CD4-positive, alpha-beta memory T cell (primary cell): ENCODE measurements around the gene TBCD. TPM values are rescaled to one million over a fixed set of nuclear protein-coding genes. Genes with fewer than 3 reads are reported as not detected.

Source experiments
- CTCF ChIA-PET: fragments of 350-600 bp; sonication (Branson Sonifier 250); formaldehyde crosslinking; loops from one replicate; lab custom pipeline; 2021; ENCODE audit warnings: inconsistent platforms; ENCODE audit not compliant: partially characterized antibody; lab: Charles Lee
- POLR2A ChIA-PET: fragments of 350-600 bp; sonication (Branson Sonifier 250); formaldehyde crosslinking; loops from one replicate; lab custom pipeline; 2021; ENCODE audit not compliant: partially characterized antibody; lab: Charles Lee
- DNase-seq, 5 donors: peaks; one replicate each; pipeline versions ENCODE4 v3.0.0 to v3.0.0-alpha.2; 2020 to 2022; ENCODE audit warnings: mixed read lengths in 1 of 5
- H3K27ac ChIP-seq: one replicate; pipeline ENCODE4 v1.7.0; 2013; ENCODE audit warnings: low read depth, low read length
- H3K27me3 ChIP-seq: 2 replicates; pipeline ENCODE4 v1.7.0; 2013; ENCODE audit warnings: mild to moderate bottlenecking, low read length, moderate library complexity; ENCODE audit not compliant: insufficient read depth
- H3K36me3 ChIP-seq: 2 replicates; pipeline ENCODE4 v1.7.0; 2013; ENCODE audit warnings: mild to moderate bottlenecking, low read length, moderate library complexity; ENCODE audit not compliant: insufficient read depth
- H3K4me1 ChIP-seq: 2 replicates; pipeline ENCODE4 v1.7.0; 2013; ENCODE audit warnings: mild to moderate bottlenecking, low read length, moderate library complexity; ENCODE audit not compliant: insufficient read depth
- H3K4me3 ChIP-seq, 2 donors: one replicate each; pipeline ENCODE4 v1.7.0; 2013; ENCODE audit warnings: low read length in 2 of 2, mild to moderate bottlenecking in 1 of 2
- H3K9me3 ChIP-seq, 2 donors: one replicate each; pipeline ENCODE4 v1.7.0; 2013; ENCODE audit warnings: low read length in 2 of 2, control low read depth in 1 of 2; ENCODE audit not compliant: control insufficient read depth in 1 of 2
- H3K27ac Mint-ChIP-seq, 7 donors: one replicate each; pipeline ENCODE4 v1.8.0; 2020 to 2021; ENCODE audit warnings: mixed read lengths in 7 of 7, mild to moderate bottlenecking in 6 of 7, inconsistent platforms in 3 of 7, moderate library complexity in 3 of 7
- H3K27me3 Mint-ChIP-seq, 2 donors: one replicate each; pipeline ENCODE4 v1.8.0; 2020 to 2021; ENCODE audit warnings: mixed read lengths in 2 of 2
- H3K36me3 Mint-ChIP-seq, 2 donors: one replicate each; pipeline ENCODE4 v1.8.0; 2020 to 2021; ENCODE audit warnings: mixed read lengths in 2 of 2, inconsistent platforms in 1 of 2, mild to moderate bottlenecking in 1 of 2
- H3K4me1 Mint-ChIP-seq, 4 donors: one replicate each; pipeline ENCODE4 v1.8.0; 2020 to 2021; ENCODE audit warnings: mixed read lengths in 4 of 4, mild to moderate bottlenecking in 1 of 4
- H3K4me3 Mint-ChIP-seq, 8 donors: one replicate each; pipeline ENCODE4 v1.8.0; 2020 to 2021; ENCODE audit warnings: mixed read lengths in 8 of 8, mild to moderate bottlenecking in 7 of 8, moderate library complexity in 6 of 8, inconsistent platforms in 3 of 8
- H3K9me3 Mint-ChIP-seq, 8 donors: one replicate each; pipeline ENCODE4 v1.8.0; 2020 to 2021; ENCODE audit warnings: mixed read lengths in 8 of 8, mild to moderate bottlenecking in 5 of 8, inconsistent platforms in 3 of 8, moderate library complexity in 1 of 8
- intact Hi-C: fragments of 100-400 bp; cut with micrococcal nuclease; formaldehyde crosslinking; loops from one replicate; pipeline ENCODE4 v1.15.1; 2023
- polyA plus RNA-seq, 2 donors: library from polyadenylated mRNA; unstranded; fragments of 300-500 nt; fragmentation: Illumina TruSeq; gene quantifications; one replicate each; pipeline ENCODE4 v1.2.3, GENCODE V29; 2021
- total RNA-seq, 2 experiments: library from RNA; stranded (reverse); gene quantifications; one replicate each; pipeline ENCODE4 v1.2.3, GENCODE V29; 2021

TBCD gene
- total and polyA plus RNA-seq, 4 experiments from 2014 or later = 102 to 263 (median 192) TPM

DNA sequence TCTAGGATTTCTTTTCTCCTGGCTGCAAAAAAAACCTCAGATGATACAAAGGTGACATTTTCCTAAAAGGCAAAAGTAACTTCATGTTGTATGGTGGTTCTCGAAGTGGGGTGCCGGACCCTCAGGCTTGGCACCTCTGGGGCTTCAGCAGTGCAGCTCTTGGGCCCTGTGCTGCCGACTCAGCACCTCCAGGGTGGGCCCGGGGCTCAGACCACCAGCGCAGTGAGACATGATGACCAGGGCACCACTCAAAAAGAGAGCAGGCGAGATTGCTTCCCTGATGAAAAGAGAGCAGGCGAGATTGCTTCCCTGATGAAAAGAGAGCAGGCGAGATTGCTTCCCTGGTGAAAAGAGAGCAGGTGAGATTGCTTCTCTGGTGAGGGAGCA, 186.6 kb downstream of the TBCD start:
- Mint-ChIP-seq H3K4me3 (no peak overlapping the region), H3K27me3 (no peaks in the 10 kb centered on the region), H3K36me3 (peaks cover 57 to 65% of the 10 kb centered on the region in 2 donors), H3K4me1 (peaks cover 0 to 3% (median 0%) of the 10 kb centered on the region in 4 donors), H3K9me3 (peaks cover 0 to 9% (median under 1%) of the 10 kb centered on the region in 8 donors), H3K27ac (no peak overlapping the region)
- ChIA-PET POLR2A (no interaction called here), CTCF (no interaction called here)
- Histone ChIP-seq H3K4me3 (no peak overlapping the region), H3K9me3 (no peaks in the 10 kb centered on the region), H3K4me1 (no peaks in the 10 kb centered on the region), H3K27ac (no peak overlapping the region), H3K36me3 (peaks cover 54% of the 10 kb centered on the region), H3K27me3 (no peaks in the 10 kb centered on the region)
- DNase-seq = no peak
- intact Hi-C loops = no loop called here

DNA sequence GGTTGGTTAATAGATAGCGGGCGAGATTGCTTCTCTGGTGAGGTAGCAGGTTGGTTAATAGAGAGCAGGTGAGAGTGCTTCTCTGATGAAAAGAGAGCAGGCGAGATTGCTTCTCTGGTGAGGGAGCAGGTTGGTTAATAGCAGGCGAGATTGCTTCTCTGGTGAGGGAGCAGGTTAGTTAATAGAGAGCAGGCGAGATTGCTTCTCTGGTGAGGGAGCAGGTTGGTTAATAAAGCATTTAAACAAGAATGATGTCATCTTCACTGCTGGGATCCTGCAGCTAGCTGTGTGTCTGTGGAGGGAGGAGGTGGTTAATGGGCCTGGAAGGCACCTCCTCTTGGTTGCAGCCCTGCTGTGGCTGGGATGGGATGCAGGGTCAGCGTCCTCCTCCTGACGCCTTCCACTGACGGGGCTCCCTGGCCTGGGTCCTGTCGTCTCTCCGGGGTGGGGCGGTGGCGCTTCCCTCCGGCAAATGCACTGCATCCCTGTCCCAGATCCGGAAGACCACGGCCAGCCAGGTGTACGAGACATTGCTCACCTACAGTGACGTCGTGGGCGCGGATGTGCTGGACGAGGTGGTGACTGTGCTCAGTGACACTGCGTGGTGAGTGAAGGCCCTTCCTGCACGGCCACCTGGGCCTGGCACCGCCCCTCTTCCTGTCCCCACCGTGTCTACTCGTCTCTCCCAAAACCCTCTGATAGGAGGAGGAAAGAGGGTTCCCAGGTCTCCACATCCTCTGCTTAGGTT, 187.2 kb downstream of the TBCD start:
- H3K27ac ChIP-seq = no peak overlapping the region
- intact Hi-C loops = no loop called here
- Mint-ChIP-seq H3K27me3 (no peaks in the 10 kb centered on the region), H3K4me3 (no peak overlapping the region), H3K36me3 (peaks cover 63 to 70% of the 10 kb centered on the region in 2 donors), H3K9me3 (peaks cover 0 to 14% (median 5%) of the 10 kb centered on the region in 8 donors), H3K4me1 (peaks cover 0 to 3% (median 0%) of the 10 kb centered on the region in 4 donors), H3K27ac (peak overlapping the region in 4 of 7 donors; percentile 3 to 31 (median 21))
- no peaks in the 10 kb centered on the region for H3K4me1 ChIP-seq
- no peaks in the 10 kb centered on the region for H3K9me3 ChIP-seq
- peaks cover 56% of the 10 kb centered on the region for H3K36me3 ChIP-seq
- POLR2A ChIA-PET = no interaction called here
- no peak overlapping the region for H3K4me3 ChIP-seq
- CTCF ChIA-PET = no interaction called here
- H3K27me3 ChIP-seq = no peaks in the 10 kb centered on the region
- DNase-seq = no peak

DNA sequence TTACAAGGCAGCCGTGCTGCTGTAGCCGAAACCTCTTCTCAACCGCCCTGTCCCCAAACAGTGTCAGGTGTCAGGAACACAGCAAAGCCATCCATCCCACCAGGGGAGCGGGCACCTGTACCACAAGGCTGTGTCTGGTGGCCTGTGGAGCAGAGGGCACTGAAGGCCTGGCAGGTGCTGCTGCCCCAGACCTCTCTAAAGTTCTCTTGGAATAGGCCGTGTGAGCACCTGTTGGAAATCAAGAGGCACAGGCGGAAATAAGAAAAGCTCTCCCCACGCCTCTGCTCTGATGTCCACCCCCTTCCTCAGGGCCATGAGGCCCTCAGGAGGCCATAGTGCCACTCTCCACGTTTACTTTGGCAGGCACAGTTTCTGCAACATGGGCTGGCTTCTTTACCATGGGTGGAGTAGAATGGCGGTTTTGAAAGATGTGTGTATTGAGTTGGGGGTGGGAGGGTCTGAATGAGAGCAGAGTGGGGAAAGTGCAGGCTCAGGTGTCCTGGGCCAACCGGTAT, 187.8 kb downstream of the TBCD start:
- Histone ChIP-seq H3K9me3 (peaks cover 0 to 6% of the 10 kb centered on the region in 2 donors), H3K27ac (no peak overlapping the region), H3K27me3 (no peaks in the 10 kb centered on the region), H3K4me1 (no peaks in the 10 kb centered on the region), H3K4me3 (no peak overlapping the region), H3K36me3 (peaks cover 61% of the 10 kb centered on the region)
- intact Hi-C loops = no loop called here
- Mint-ChIP-seq H3K4me3 (no peak overlapping the region), H3K36me3 (peaks cover 69 to 77% of the 10 kb centered on the region in 2 donors), H3K4me1 (peaks cover 0 to 3% (median 0%) of the 10 kb centered on the region in 4 donors), H3K27me3 (no peaks in the 10 kb centered on the region), H3K9me3 (peaks cover 0 to 20% (median 11%) of the 10 kb centered on the region in 8 donors), H3K27ac (peak overlapping the region in 1 of 7 donors; percentile 30)
- CTCF ChIA-PET = no interaction called here
- DNase-seq = no peak
- POLR2A ChIA-PET = no interaction called here

DNA sequence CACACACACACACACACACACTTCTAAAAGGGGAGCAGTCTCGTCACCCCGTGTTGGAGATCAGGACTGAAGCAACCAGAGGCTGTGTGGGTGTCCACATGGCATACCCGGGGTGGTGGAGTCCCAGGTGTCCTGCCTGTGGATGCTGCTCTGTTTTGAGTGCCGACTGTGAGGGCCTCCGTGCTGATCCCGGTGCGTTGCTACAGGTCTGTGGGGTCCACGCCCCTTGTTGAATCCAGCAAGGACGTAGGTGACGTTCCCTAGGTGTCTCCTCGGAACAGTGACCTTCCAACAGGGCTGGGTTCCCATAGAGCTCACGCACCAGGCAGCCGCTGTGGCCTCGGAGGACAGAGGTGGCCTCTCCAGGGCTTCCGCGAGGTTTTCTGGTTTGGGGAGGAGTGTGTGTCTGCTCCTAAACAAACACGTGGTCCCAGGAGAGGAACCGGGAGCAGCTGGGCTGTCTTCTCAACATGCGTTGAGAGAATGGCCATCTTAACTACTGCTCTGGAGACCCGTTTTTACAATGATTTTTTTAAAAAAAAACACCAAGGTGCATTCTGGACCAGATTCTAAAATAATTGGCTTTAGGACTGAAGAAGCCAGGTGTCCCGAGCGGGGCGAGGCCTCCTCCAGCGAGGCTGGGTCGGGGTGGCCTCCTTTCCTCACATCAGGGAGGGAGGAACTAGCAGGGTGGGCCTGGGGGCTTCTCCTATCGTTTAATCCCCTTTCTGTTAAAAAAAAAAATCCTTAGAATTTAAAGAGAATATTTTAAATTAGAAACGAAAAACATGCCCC, 188.6 kb downstream of the TBCD start:
- peaks cover 0 to 27% (median 18%) of the 10 kb centered on the region in 8 donors for H3K9me3 Mint-ChIP-seq
- DNase-seq = no peak

DNA sequence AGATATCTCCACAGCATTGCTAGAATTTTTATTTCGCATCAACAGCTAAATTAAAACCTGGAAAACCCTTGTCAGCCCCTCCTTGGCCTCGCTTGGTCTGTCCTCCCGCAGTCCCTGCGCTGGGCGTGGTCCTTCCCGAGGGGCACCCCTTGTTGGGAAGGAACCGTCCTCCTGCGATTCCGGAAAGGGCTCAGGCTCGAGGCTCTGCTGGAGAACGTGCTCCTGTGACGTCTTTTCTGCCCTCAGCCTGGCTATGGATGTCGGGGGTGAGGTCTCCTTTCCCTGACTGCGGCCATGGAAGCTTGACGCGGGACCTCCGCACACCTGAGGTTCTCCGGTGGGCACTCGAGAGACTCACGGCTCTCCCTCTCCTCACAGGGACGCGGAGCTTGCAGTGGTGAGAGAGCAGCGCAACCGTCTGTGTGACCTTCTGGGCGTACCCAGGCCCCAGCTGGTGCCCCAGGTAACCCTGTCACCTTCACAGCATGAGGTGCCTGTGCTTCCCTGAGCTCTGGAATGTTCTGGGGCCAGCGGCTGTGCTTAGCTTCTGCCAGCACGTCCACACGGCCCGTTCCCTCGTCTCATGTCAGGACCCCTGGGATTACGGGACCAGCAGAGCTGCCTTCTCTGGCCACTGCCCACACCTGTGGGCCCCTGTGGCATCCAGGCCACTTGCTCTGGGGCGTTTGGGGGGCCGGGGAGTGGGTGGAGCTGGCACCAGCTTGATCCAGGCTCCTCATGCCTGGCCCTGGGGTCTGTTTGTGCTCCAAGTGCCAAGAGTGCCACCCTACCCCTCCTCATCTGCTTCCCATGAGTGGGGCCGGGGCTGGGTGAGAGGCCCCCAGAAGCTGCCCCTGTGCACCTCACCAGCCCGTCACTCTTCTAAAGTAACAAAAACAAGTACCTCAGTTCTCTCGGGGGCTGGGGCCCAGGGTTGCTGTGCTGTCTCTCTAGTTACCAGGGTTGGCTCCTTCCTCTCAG, 189.4 kb downstream of the TBCD start:
- Mint-ChIP-seq H3K36me3 (peaks cover 75 to 77% of the 10 kb centered on the region in 2 donors), H3K4me3 (no peak overlapping the region), H3K9me3 (peaks cover 0 to 36% (median 27%) of the 10 kb centered on the region in 8 donors), H3K27me3 (no peaks in the 10 kb centered on the region), H3K27ac (peak overlapping the region in 1 of 7 donors; percentile 61), H3K4me1 (peaks cover 0 to 3% (median 0%) of the 10 kb centered on the region in 4 donors)
- CTCF ChIA-PET = no interaction called here
- no peak for DNase-seq
- Histone ChIP-seq H3K4me1 (no peaks in the 10 kb centered on the region), H3K27me3 (no peaks in the 10 kb centered on the region), H3K27ac (no peak overlapping the region), H3K36me3 (peaks cover 61% of the 10 kb centered on the region), H3K9me3 (peaks cover 0 to 12% of the 10 kb centered on the region in 2 donors), H3K4me3 (no peak overlapping the region)
- POLR2A ChIA-PET = no interaction called here
- intact Hi-C loops = no loop called here

More for the DNA sequence above, 188.6 kb downstream of the TBCD start:
- POLR2A ChIA-PET = no interaction called here
- peaks cover 0 to 11% of the 10 kb centered on the region in 2 donors for H3K9me3 ChIP-seq
- H3K4me1 Mint-ChIP-seq = peaks cover 0 to 3% (median 0%) of the 10 kb centered on the region in 4 donors
- no peak overlapping the region for H3K4me3 ChIP-seq
- intact Hi-C loops = no loop called here
- H3K36me3 Mint-ChIP-seq = peaks cover 72 to 77% of the 10 kb centered on the region in 2 donors
- CTCF ChIA-PET = no interaction called here
- no peak overlapping the region for H3K4me3 Mint-ChIP-seq
- no peaks in the 10 kb centered on the region for H3K4me1 ChIP-seq
- H3K27ac Mint-ChIP-seq = no peak overlapping the region
- no peak overlapping the region for H3K27ac ChIP-seq
- no peaks in the 10 kb centered on the region for H3K27me3 ChIP-seq
- H3K27me3 Mint-ChIP-seq = no peaks in the 10 kb centered on the region
- peaks cover 61% of the 10 kb centered on the region for H3K36me3 ChIP-seq

DNA sequence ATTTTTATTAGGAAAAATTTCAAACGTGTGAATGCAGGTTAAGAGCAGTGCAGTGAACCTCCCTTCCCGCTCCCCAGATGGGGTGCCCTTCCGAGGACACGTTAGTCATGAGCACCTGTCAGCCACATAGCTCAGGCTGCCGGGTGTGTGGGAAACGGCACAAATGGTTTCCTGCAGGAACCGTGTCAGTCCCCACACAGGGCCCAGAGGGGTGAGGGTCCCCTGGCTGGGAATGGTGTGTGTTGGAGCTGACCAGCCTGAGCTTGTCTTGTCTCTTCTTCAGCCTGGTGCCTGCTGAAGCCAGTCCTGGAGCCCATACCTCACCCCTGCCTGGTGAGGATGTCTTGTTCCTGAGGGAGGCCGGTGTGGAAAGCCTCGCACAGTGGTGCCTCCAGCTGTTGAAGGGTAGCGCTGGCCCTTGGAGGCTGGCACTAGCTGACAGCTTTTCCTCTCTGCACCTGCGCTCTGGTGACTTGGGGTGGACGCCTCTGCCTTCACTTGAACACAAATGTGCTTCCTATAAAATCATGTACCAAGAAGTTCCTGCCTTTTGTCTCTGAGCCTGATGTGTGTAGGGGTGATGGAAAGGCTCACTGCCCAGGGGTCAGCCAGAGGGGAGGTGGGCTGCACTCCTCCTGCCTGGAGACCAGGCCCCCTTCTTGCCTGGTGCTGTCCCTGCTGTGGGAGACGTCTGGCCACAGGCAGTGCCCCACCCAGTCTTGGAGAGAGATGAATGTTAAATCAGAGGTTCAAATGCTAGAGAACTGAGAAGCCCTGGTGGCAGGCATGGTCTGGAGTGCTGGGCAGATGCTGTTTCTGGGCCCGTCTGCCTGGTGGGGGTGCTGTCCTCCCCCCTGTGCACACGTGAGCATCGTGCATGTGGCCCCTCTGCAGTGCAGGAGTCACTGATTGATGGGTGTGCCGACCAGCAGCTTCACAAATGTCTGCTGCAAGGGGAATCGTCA, 190.6 kb downstream of the TBCD start:
- peaks cover 68 to 77% of the 10 kb centered on the region in 2 donors for H3K36me3 Mint-ChIP-seq
- Histone ChIP-seq H3K27me3 (no peaks in the 10 kb centered on the region), H3K27ac (no peak overlapping the region), H3K36me3 (peaks cover 57% of the 10 kb centered on the region), H3K9me3 (peaks cover 0 to 12% of the 10 kb centered on the region in 2 donors), H3K4me1 (no peaks in the 10 kb centered on the region), H3K4me3 (no peak overlapping the region)
- ChIA-PET POLR2A (no interaction called here), CTCF (no interaction called here)
- H3K27ac Mint-ChIP-seq = no peak overlapping the region
- peaks cover 0 to 3% (median under 1%) of the 10 kb centered on the region in 4 donors for H3K4me1 Mint-ChIP-seq
- H3K9me3 Mint-ChIP-seq = peaks cover 0 to 41% (median 31%) of the 10 kb centered on the region in 8 donors
- no peak for DNase-seq
- H3K4me3 Mint-ChIP-seq = no peak overlapping the region
- intact Hi-C loops = no loop called here
- H3K27me3 Mint-ChIP-seq = no peaks in the 10 kb centered on the region
